Measurements from ENCODE around the gene WRAP53.

Gene WRAP53

DNA sequence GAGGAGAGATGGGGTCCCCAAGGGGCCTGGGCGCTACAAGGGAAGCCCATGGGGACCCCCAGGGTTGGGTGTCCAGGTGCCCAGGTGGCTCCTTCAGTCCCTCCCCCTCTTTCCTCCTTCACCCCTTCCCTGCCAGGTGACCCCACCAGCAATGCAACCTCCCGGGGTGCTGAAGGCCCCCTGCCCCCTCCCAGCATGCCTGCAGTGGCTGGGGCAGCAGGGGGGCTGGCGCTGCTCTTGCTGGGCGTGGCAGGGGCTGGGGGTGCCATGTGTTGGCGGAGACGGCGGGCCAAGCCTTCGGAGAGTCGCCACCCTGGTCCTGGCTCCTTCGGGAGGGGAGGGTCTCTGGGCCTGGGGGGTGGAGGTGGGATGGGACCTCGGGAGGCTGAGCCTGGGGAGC lies 20.8 kb downstream of the WRAP53 start:
- DNase-seq (ENCODE audit: low read depth), result no peak

DNA sequence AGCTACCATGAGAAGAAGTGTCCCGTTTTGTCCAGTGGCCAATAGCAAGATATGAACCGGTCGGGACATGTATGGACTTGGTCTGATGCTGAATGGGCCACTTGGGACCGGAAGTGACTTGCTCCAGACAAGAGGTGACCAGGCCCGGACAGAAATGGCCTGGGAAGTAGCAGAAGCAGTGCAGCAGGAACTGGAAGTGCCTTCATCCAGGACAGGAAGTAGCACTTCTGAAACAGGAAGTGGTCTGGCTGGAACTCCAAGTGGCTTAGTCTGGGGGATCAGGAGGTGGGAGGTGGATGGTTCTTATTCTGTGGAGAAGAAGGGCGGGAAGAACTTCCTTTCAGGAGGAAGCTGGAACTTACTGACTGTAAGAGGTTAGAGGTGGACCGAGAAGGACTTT lies 22.0 kb downstream of the WRAP53 start:
- no peak for DNase-seq (ENCODE audit: low read depth)

- DNase-seq (ENCODE audit: low read depth), result no peak
Measured at GRCh38 chr17:7711051-7711755, 22.9 kb downstream of the WRAP53 start.

- no peak for DNase-seq (ENCODE audit: low read depth)
Measured at GRCh38 chr17:7712111-7712771, 24.0 kb downstream of the WRAP53 start.

DNA sequence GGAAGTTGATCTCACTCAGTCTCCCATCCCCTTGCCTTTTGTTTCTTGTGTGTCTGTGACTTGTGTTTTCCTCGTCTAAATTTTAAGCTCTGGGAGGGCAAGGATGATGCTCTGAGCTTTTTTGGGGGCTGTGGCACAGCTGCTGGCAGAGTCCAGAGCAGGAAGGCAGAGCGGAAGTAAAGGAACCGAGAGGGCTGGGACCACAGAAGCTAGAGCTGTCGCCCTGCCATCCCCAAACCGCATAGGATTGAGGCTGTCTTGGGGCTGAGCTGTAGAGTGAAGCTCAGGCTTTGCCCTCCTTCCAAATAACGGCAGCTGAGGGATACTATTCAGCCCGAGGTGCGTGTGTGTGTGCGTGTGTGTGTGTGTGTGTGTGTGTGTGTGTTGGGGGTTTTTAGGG lies 25.5 kb downstream of the WRAP53 start:
- DNase-seq (ENCODE audit: low read depth), result no peak

GRCh38 chr17:7714721-7715594 lies 26.7 kb downstream of the WRAP53 start:
- no peak for DNase-seq (ENCODE audit: low read depth)

- DNase-seq (ENCODE audit: low read depth), result no peak
Measured at GRCh38 chr17:7715936-7716886, 27.9 kb downstream of the WRAP53 start.

DNA sequence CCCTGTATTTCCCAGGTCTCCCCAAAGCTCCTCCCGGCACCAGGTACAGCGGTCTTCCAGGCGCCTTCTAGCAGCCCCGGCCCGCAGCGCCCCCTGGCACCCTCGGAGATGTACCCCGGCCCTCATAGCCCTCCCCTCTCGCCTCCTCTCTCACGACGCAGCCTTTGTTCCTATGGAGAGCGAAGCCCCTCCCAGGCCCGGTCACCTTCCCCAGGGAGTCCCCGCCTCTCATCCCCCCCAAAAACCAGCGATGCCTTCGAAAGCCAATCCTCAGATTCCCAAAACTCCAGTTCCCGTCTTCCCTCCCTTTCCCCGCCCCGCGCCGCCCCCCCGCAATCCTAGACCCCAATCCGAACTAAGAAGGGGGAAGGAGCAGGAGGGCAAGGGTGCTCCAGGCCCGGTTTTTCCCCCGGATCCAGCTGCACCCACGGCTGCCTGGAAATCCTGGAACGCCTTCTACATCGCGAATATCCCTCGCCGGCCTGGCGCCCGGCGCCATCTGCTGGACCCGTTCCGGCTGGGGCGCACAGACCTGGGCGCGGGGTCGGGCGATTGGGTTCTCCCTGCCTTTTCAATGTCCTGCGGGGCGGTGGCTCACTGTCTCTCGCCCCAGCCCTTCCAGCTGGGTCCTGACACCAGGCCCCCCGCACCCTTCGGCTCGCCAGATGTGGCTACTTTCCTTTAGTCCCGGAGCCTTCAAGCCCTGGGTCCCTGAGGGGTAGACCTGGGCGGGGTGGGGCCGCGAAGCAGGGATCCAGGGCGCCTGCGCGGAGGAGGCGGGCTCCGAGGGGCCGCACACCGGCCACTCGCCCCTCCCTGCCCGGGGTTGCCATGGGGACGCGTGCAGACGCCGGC lies 28.9 kb downstream of the WRAP53 start, which contains the start of gene DNAH2:
Gene DNAH2 (plus strand): TSS at position 844 of the 855 bp plus-strand sequence. CDS start 1,991 bp downstream, outside the sequence.
- no peak for DNase-seq (ENCODE audit: low read depth)

- DNase-seq (ENCODE audit: low read depth), result no peak
Measured at GRCh38 chr17:7717756-7718350, 29.6 kb downstream of the WRAP53 start.

DNA sequence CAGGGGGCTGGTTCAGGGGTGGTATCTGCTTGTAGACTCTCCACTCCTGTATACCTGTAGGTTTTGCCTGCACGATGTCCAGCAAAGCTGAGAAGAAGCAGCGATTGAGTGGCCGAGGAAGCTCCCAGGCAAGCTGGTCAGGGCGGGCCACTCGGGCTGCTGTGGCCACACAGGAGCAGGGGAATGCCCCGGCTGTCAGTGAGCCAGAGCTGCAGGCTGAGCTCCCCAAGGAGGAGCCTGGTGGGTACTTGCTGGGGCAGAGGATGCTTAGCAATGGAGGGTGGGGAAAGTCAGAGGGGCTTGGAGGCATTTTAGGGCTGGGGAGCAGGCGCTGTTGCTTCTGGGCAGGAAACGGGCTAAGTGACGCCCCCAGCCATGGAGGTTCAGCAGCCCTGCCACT lies 31.4 kb downstream of the WRAP53 start:
- DNase-seq (ENCODE audit: low read depth), result no peak

- DNase-seq (ENCODE audit: low read depth), result no peak
Measured at GRCh38 chr17:7720125-7720524, 31.8 kb downstream of the WRAP53 start.

GRCh38 chr17:7721612-7722011 lies 33.3 kb downstream of the WRAP53 start:
- DNase-seq (ENCODE audit: low read depth), result no peak

GRCh38 chr17:7727886-7728285 lies 39.6 kb downstream of the WRAP53 start:
- no peak for DNase-seq (ENCODE audit: low read depth)

GRCh38 chr17:7729816-7730215 lies 41.5 kb downstream of the WRAP53 start:
- DNase-seq (ENCODE audit: low read depth), result no peak

DNA sequence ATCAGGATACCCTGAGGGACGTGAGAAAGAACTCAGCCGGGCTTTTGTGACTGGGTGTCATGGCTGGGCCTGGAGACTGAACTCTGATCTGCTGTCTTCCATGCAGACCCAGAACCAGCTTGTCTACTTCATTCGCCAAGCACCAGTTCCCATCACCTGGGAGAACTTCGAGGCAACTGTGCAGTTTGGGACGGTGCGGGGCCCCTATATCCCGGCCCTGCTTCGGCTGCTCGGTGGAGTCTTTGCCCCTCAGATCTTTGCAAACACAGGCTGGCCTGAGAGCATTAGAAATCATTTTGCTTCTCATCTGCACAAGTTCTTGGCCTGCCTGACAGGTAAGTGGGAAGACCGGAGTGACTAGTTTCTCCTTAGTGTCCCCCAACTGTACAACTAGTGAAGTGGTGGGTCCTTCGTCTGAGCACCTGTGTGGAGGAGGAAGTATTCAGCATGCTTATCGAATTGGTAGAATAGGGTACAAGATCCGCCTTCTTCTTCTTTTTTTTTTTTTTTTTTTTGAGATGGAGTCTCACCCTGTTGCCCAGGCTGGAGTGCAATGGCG lies 44.8 kb downstream of the WRAP53 start:
- no peak for DNase-seq (ENCODE audit: low read depth)

DNA sequence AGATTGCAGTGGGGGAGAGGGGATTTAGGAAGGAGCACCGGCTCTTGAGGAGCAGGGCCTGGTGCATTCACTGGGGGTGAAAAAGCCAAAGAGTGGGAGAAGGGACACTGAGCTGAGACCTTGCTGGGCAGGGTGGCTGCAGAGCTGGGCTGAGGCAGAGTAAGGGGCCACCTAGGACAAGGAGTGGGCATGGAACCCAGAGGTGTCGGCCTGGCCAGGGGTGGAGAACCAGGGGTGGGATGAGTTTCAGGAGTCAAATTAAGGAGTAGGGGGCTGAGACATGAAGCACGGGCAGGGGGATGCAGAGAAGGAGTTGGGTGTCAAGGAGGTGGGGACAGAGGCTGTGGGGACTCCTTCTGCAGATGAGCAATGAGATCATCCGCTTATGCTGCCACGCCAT lies 49.3 kb downstream of the WRAP53 start:
- DNase-seq (ENCODE audit: low read depth), result no peak

DNA sequence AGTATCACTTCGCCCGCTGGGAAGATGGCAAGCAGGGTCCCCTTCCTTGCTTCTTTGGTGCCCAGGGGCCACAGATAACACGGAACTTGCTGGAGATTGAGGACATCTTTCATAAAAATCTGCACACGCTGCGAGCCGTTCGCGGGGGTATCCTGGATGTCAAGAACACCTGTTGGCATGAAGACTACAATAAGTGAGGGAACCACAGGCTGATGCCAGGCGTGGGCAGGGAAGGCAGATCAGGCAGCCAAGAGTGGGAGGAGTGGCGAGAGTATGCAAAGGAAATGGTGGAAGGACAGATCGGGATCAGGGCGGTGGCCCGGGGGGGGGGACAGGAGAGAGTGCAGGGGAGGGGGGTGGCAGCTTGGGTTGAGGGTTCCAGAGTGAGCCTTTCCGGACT lies 51.5 kb downstream of the WRAP53 start:
- no peak for DNase-seq (ENCODE audit: low read depth)

DNA sequence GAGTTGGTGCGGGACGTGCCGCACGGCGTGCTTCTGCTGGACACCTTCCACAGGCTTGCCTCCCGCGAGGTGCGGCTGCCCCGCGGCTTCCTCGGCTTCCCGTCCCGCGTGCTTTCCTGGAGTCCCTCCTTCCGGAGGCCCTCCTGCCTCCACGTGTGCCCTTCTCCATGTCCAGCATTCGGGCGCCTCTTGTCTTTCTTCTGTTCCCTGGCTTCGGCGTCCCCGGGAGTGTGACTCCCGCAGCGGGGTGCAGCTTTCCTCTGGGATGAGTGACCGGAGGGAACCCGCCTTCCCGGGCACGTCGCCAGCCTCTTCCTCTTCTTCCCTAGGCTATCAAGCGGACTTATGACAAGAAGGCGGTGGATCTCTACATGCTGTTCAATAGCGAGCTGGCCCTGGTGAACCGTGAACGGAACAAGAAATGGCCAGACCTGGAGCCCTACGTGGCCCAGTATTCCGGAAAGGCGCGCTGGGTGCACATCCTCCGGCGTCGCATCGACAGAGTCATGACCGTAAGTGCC lies 52.3 kb downstream of the WRAP53 start:
- no peak for DNase-seq (ENCODE audit: low read depth)

DNA sequence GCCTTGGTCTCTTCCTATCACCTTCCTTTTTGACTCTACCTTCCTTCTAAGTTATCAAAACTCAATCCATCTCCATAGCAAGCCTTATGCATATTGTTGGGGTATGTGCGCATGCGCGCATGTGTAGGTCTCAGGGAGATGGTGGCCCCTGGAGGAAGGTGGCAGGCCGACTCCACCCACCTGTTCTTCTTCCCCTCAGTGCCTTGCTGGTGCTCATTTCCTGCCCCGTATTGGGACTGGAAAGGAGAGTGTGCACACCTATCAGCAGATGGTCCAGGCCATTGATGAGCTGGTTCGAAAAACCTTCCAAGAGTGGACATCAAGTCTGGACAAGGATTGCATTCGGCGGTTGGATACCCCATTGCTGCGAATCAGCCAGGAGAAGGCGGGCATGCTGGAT lies 54.5 kb downstream of the WRAP53 start:
- DNase-seq (ENCODE audit: low read depth), result no peak

- DNase-seq (ENCODE audit: low read depth), result no peak
Measured at GRCh38 chr17:7744416-7744815, 56.1 kb downstream of the WRAP53 start.
